ENCODE results near the gene PMIS2.
A peak's percentile ranks its signal among the peaks of the same experiment; 100 is the strongest.
"Not testable (repeated sequence)": the region's sequence is repeated elsewhere in the genome, so short reads cannot be mapped to it uniquely, and the experiment has no call there.

Gene PMIS2

DNA sequence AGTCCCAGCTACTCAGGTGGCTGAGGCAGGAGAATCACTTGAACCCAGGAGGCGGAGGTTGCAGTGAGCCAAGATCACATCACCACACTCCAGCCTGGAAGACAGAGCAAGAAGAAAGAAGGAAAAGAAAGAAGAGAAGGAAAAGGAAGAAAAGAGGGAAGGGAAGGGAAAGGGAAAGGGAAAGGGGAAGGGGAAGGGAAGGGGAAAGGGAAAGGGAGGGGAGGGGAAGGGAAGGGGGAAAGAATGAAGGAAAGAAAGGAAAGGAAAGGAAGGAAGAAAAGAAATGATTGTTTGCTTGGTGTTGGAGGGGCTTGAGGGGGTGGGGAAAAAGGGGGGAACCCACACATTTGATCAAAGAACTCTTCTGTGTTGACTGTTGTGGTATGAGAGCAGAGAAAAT lies 10.0 kb downstream of the PMIS2 start:
- DNase-seq, result no peak

DNA sequence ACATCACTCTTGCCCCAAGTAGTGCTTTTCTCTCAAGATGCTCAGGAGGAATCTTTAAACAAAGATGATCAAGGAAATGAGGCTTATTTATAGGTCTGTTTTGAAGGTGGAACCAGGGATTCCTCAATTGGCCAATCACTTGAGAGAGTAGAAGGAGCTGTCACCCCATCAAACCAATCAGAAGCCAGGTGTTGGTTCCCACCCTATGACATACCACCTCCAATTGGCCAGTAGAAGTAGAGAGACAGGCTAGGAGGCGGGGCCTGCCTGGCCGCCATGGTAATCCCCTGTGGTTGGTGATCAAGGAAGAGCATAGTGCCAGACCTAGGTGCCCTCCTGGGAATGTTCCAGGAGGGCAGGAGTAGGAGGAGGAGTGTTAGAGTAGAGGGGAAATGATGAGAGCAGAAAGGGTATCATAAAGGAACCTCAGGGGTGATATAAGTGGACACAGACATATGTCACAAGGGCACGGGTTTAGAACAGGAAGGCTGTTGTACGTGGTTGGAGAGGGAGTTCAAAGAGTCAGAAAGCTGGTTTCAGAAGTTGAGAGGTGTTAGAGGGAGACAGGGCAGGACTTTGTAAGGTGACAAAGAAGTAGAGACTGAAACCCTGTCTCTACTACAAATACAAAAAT lies 10.5 kb downstream of the PMIS2 start:
- DNase-seq, result no peak

GRCh38 chr19:35601971-35602370 lies 16.0 kb downstream of the PMIS2 start:
- no peak for DNase-seq

- not testable (repeated sequence) for DNase-seq
These were observed 18.5 kb downstream of the PMIS2 start for GRCh38 chr19:35604436-35604835.

GRCh38 chr19:35607170-35607569 lies 21.2 kb downstream of the PMIS2 start:
- DNase-seq, result not testable (repeated sequence)

- no peak for DNase-seq
These were observed 21.7 kb downstream of the PMIS2 start for GRCh38 chr19:35607661-35608060.

DNA sequence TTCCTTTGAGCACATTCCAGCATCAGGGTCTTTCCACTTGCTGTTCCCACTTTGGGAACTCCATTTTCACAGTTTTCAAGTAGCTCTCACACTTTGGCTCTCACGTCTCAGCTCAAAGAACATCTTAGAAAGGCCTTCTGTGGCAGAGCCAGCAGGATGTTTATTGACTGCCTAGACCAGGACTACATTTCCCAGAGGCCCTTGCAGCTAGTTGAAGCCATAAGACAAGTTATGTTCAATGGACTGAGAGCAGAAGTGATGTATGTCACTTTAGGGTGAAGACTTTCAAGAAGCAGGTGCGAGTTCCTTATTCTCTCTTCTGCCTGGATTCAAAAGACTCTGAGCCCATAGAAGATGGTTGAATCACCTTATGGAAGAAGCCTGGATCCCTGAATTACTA lies 22.3 kb downstream of the PMIS2 start:
- no peak for DNase-seq

- DNase-seq, result no peak
These were observed 23.9 kb downstream of the PMIS2 start for GRCh38 chr19:35609851-35610353.

GRCh38 chr19:35612224-35612558 lies 26.2 kb downstream of the PMIS2 start:
- DNase-seq, result no peak

DNA sequence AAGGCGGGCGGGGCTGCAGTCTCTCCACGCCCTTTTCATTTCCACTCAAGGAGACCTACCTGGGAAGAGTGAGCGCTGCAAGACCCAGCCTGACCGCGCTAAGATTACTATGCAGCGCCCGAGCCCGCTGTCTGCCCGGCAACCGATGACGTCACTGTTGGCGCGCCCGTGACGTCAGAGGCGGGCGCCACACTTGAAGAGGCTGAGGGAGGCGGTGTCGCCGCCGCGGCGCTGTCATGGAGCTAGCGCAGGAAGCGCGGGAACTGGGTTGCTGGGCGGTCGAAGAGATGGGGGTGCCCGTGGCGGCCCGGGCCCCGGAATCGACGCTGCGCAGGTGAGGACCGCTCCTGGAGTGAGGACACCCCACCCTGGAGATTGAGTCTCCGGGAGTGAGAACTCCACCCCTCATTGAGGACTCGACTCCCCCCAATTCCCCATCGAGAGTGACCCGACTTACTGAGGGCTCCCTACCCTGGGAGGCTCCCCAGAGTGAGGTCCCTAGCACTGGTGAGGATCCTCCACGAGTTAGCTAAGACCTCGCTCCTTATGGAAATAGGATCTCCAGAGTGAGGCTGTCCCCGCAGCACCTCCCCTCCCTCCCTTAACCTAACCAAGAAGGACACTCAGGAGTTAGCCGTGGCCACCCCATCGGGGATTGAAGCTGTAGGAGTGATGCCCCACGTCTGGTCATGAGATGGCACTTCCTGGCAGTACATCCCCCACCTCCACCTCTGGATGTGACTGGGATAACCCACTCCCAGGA lies 26.8 kb downstream of the PMIS2 start, which contains the start of gene HAUS5:
Gene HAUS5 (plus strand): TSS at position 177 of the 763 bp plus-strand sequence. CDS start 60 bp downstream, at position 237.
- DNase-seq, result peak; percentile 92

- DNase-seq, result no peak
These were observed 27.6 kb downstream of the PMIS2 start for GRCh38 chr19:35613574-35613973.

DNA sequence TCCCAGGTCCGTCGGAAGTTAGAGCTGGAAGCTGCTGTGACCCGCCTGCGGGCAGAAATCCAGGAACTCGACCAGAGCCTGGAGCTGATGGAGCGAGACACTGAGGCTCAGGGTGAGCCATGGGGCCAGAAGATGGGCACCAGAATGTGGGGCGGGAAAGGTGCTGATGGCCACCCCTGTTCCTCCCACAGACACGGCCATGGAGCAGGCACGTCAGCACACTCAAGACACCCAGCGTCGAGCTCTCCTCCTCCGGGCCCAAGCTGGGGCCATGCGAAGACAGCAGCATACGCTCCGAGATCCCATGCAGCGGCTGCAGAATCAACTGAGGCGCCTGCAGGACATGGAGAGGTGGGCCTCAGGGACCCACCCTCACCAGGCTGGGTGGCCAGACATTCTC lies 29.1 kb downstream of the PMIS2 start:
- DNase-seq, result no peak

GRCh38 chr19:35618857-35619256 lies 32.9 kb downstream of the PMIS2 start:
- no peak for DNase-seq

- DNase-seq, result no peak
These were observed 33.4 kb downstream of the PMIS2 start for GRCh38 chr19:35619290-35619923.

DNA sequence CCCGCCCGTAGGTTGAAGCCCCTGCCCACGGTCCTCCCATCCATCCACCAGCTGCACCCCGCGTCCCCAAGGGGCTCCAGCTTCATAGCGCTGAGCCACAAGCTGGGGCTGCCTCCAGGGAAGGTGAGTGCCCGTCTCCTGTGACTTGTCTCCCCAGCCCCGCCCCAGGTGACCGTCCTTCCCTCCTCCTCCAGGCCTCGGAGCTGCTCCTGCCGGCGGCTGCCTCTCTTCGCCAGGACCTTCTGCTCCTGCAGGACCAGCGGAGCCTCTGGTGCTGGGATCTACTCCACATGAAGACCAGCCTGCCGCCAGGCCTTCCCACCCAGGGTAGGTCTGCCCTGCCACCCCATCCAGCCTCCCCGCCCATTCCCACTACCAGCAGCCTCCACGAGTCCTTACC lies 34.0 kb downstream of the PMIS2 start:
- no peak for DNase-seq

DNA sequence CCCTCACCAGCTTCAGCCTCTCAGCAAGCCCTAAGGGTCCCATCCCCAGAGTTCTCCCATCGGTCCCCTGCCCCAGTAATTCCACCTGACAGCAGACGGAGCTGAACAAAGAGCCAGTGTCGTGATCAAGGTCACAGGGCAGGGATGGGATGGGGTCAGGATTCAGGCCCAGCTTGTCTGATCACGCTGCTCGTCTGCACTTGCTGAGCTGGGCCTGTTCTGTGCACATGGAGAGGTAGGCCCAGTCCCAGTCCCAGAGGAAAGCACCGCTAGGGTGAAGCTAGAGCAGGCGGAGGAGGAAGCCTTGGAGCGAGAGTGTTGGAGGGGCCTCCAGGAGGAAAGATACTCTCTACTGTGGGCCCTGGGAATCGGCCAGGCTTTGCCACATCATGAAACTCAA lies 35.7 kb downstream of the PMIS2 start:
- DNase-seq, result no peak

GRCh38 chr19:35622750-35623149 lies 36.8 kb downstream of the PMIS2 start:
- no peak for DNase-seq

DNA sequence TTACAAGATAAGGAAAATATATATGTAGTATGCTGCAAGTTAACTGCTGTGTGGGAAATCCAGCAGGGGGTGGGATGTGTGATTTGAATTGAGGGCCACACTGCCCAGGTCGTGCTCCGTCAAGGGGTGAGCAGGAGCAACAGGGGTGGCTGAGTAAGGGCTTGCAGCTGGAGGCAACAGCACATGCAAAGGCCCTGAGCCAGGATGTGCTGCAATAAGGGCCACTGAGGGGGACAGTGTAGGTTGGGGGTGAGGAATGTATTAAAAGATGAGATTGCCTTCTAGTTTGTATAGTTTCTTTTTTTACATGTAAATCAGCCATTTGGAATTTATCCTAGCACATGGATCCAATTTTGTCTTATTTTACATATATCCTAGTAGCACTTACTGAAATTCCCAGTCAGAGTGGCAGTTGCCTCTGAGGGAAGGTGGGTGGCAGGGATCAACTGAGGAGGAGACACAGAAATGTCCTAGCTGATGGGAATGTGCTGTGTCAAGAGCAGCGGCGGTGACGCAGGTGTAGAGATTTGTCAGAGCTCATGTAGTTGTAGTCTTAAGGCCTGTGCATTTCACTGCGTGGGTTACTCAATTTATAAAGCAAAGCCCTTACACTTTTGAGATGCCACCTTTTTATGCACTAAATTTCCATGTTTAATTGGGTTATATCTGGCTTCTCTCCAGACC lies 37.5 kb downstream of the PMIS2 start:
- no peak for DNase-seq

- DNase-seq, result no peak
These were observed 42.2 kb downstream of the PMIS2 start for GRCh38 chr19:35628264-35628564.

GRCh38 chr19:35628565-35629331 lies 42.8 kb downstream of the PMIS2 start, which contains the start of gene RBM42:
TSS of gene RBM42 (plus strand) at chr19:35629036. CDS start at chr19:35629154, 118 bp downstream.
- peak; percentile 100 for DNase-seq

DNA sequence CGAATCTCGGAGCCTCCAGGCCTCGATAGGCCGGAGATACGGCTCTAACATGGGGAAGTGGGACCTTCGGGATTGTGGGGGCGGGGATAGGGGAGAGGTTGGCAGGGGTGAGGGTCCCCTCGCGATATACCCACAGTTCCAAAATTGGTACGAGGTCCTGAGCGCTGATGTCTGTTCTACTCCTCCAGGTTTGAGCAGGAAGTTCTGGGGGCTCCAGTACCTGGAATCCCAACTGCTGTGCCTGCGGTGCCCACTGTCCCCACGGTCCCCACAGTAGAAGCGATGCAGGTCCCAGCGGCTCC lies 43.3 kb downstream of the PMIS2 start:
- no peak for DNase-seq

- no peak for DNase-seq
These were observed 47.9 kb downstream of the PMIS2 start for GRCh38 chr19:35633727-35634440.

Data from fibroblast of skin of right biceps (primary cell).